T-helper 2 cell treated with Interferon-gamma antibody and Interleukin-4, amounts not matched to agents 5 μg/mL and 100 μg/mL, for 36 hours (primary cell): Measurements from ENCODE around the gene SERPINA9.
"Not testable (repeated sequence)": the region's sequence is repeated elsewhere in the genome, so short reads cannot be mapped to it uniquely, and the experiment has no call there.

ENCODE experiments used
- DNase-seq: peaks from one replicate; pipeline ENCODE4 v3.0.0; 2021; ENCODE audit warnings: low spot score
- H3K27ac Mint-ChIP-seq: one replicate; pipeline ENCODE4 v1.8.0; 2021; ENCODE audit warnings: mild to moderate bottlenecking, mixed read lengths
- H3K27me3 Mint-ChIP-seq: one replicate; pipeline ENCODE4 v1.8.0; 2021; ENCODE audit warnings: low read depth, mixed read lengths
- H3K36me3 Mint-ChIP-seq: one replicate; pipeline ENCODE4 v1.8.0; 2021; ENCODE audit warnings: low read depth, mixed read lengths
- H3K4me1 Mint-ChIP-seq: one replicate; pipeline ENCODE4 v1.8.0; 2021; ENCODE audit warnings: low read depth, mixed read lengths
- H3K4me3 Mint-ChIP-seq: one replicate; pipeline ENCODE4 v1.8.0; 2022; ENCODE audit warnings: mild to moderate bottlenecking, moderate library complexity, mixed read lengths
- H3K9me3 Mint-ChIP-seq: one replicate; pipeline ENCODE4 v1.8.0; 2021; ENCODE audit warnings: mixed read lengths

SERPINA9 gene, protein sequence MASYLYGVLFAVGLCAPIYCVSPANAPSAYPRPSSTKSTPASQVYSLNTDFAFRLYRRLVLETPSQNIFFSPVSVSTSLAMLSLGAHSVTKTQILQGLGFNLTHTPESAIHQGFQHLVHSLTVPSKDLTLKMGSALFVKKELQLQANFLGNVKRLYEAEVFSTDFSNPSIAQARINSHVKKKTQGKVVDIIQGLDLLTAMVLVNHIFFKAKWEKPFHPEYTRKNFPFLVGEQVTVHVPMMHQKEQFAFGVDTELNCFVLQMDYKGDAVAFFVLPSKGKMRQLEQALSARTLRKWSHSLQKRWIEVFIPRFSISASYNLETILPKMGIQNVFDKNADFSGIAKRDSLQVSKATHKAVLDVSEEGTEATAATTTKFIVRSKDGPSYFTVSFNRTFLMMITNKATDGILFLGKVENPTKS

DNA sequence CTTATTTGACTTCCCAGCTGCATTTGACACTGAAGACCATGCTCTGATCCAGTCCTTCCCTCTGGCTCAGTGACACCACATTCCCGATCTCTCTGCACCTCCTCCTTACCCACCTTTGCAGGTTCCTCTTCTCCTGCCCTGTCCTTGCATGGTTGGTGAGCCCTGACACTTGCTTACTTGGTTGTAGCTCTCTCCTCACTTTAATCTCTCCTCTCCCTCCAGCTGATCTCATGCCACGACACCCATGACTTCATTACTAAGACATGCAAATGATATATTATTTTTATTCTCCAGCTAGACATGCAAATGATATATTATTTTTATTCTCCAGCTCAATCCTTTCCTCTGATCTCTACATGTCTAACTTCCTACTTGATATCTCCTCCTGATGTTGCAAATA lies at the start of gene SERPINA9:
TSS of gene SERPINA9 (minus strand) at position 175 of the 400 bp plus-strand sequence. CDS start 6,357 bp downstream, outside the sequence.
- no peak for DNase-seq
- Mint-ChIP-seq H3K36me3 (no peaks in the 10 kb centered on the region), H3K4me3 (no peak within 1 kb of the TSS), H3K27ac (no peak within 1 kb of the TSS), H3K4me1 (no peaks in the 10 kb centered on the region), H3K9me3 (peaks cover 13% of the 10 kb centered on the region), H3K27me3 (peaks cover 3% of the 10 kb centered on the region)

DNA sequence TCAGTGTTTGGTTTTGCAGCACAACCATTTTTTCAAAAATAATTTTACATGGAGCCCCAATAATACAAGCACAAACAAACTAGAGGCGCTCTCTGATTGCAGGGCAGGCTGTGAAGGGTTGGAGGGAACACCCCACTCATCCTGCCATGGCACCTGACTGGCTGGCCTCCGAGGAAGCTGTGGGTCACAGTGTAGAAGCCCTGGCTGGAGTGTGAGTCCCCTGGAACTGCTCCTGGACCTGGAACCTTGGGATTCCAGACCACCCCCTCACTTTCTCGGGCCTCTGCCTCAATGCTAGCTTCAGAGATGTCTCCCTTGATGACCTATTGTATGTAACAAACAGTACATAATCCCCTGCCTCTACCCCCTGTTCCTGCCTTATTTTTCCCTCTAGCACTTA lies 48.1 kb upstream of the SERPINA9 start:
- Mint-ChIP-seq H3K4me3 (no peak overlapping the region), H3K36me3 (no peaks in the 10 kb centered on the region), H3K27me3 (peaks cover 3% of the 10 kb centered on the region), H3K27ac (no peak overlapping the region), H3K9me3 (peaks cover 9% of the 10 kb centered on the region), H3K4me1 (no peaks in the 10 kb centered on the region)
- no peak for DNase-seq

DNA sequence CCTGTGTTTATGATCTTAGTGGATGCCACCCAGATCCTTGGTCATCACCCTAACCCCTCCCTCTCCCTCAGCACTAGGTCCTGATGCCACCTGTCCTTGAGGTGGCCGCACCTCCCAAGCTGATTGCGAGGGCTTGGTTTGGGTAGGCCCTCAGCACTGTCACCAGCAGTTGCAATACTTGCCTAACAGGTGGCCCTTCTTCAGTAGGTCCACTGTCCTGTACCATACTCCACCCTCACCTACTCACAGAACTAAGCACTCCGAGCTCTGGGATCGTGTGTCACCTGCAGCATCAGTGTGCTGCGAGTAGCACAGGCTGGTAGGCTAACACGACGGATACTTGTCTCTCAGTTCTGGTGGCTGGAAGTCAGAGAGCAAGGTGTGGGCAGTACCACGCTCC lies 47.3 kb upstream of the SERPINA9 start:
- H3K27me3 Mint-ChIP-seq, result peaks cover 3% of the 10 kb centered on the region
- no peak for DNase-seq
- H3K4me3 Mint-ChIP-seq, result no peak overlapping the region
- H3K36me3 Mint-ChIP-seq, result no peaks in the 10 kb centered on the region
- no peak overlapping the region for H3K27ac Mint-ChIP-seq
- H3K9me3 Mint-ChIP-seq, result peaks cover 12% of the 10 kb centered on the region
- no peaks in the 10 kb centered on the region for H3K4me1 Mint-ChIP-seq

DNA sequence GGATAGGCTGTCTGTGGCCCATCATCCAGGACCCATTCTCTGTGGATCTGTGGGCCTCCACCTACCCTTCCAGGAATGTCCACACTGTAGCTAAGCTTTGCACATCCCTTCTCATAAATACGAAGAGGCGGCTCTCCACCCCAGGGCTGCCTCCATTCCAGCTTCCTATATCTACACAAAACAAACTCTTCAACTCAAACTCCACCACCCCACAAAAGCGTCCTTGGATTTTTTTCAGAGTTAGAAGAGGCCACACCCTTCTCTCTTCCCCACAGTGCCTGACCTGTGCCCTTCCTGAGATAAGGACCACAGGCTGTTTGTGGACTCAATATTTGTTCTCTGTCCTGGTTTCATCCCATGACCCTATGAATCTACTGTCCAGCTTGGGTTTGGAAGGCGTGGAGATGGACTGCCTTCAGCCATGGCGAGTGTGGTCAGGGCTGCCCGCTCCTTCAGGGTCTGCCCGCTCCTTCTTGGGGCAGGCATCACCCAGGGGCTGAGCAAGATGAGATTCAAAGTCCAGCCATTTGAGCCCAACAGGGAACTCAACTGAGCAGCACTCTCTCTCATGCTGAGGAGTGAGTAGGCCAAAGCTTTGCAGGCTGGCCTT lies 46.2 kb upstream of the SERPINA9 start:
- peaks cover 12% of the 10 kb centered on the region for H3K9me3 Mint-ChIP-seq
- H3K4me1 Mint-ChIP-seq, result no peaks in the 10 kb centered on the region
- no peak overlapping the region for H3K27ac Mint-ChIP-seq
- no peak overlapping the region for H3K4me3 Mint-ChIP-seq
- H3K27me3 Mint-ChIP-seq, result peaks cover 1% of the 10 kb centered on the region
- no peak for DNase-seq
- no peaks in the 10 kb centered on the region for H3K36me3 Mint-ChIP-seq

DNA sequence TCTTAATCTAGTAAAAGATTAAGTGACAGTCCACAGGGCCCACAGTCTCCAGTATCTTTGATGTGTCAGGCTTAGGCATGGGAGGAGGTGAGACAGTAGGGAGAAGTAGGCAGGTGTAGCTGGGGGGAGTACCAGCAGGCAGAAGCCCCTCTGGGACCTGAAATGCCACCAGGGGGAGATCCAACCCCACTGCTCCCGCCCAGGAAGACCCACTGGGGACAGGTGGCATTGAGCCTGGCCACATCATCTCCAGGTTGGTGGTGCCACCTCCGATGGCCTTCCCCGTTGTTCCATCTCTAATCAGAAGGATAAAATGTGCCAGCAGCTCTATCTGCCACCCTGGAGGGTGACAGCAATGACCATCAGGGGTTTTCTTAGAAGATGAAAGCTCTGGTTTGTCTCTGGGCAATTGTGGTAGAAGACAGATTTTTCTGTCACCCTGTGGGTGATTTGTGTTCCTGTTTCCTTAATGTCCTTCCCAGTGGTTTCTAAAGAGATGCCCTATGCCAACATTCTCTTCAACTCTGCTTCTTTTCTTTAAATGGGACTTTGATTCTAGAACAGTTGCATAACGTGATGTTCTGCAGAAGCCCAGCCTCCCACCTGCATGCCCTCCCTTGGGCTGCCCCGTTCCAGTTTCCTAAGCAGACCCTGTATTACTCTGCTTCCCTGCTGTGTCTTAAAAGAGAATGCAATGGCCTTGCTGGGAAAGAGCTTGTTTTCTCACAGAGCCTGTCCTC lies 45.5 kb upstream of the SERPINA9 start:
- H3K27me3 Mint-ChIP-seq, result no peaks in the 10 kb centered on the region
- DNase-seq, result no peak
- no peaks in the 10 kb centered on the region for H3K4me1 Mint-ChIP-seq
- no peaks in the 10 kb centered on the region for H3K36me3 Mint-ChIP-seq
- H3K9me3 Mint-ChIP-seq, result peaks cover 12% of the 10 kb centered on the region
- no peak overlapping the region for H3K27ac Mint-ChIP-seq
- no peak overlapping the region for H3K4me3 Mint-ChIP-seq

DNA sequence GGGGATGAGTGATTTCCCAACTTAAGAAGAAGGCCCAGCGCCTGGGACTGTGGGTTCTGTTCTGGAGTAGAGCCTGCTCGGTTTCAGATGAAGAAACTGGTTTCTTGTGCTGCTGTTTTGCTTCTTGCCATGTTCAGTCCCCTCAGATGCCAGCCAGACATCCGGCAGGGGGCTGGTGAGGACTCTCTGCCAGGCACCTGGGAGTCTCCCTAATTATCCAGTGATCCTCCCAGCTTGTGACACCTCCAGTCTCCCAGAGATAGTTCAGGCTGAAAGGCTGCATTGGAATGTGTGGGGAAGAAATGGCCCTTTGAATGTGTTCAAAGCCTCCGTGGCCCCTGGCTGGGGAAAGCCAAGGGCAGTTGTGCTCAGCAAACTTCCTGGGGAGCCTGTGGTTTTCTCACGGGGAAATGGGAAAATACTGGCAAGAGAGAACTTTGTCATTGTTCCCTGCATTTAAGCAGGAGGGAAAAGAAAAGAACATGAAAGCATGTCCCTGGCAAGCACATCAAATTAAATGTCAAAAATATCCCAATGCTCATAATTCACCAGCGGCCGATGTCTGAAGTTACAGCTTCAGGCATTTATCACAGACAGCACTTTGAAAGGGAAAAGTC lies 41.8 kb upstream of the SERPINA9 start:
- H3K27me3 Mint-ChIP-seq, result no peaks in the 10 kb centered on the region
- H3K36me3 Mint-ChIP-seq, result no peaks in the 10 kb centered on the region
- H3K27ac Mint-ChIP-seq, result no peak overlapping the region
- peaks cover 12% of the 10 kb centered on the region for H3K9me3 Mint-ChIP-seq
- no peak overlapping the region for H3K4me3 Mint-ChIP-seq
- no peak for DNase-seq
- no peaks in the 10 kb centered on the region for H3K4me1 Mint-ChIP-seq

DNA sequence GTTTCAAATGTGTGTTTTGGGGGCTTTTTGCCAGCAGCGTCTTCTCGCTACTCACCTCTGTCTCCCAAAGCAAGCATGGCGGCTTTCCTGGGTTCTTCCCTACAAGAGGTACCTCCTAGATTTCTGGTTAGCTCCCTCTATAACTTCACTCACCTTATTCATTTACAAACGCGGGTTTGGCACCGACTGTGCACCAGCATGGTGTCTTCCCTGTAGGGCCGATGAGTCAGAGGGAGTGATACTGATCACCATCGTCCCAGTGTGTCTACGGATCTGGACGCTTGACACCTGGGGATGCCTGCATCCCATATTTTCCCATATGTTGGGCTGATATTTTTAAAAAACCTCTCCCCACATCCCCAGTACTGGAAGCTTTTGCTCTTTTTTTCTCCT lies 41.2 kb upstream of the SERPINA9 start:
- no peak overlapping the region for H3K27ac Mint-ChIP-seq
- no peak overlapping the region for H3K4me3 Mint-ChIP-seq
- DNase-seq, result no peak
- no peaks in the 10 kb centered on the region for H3K4me1 Mint-ChIP-seq
- H3K36me3 Mint-ChIP-seq, result no peaks in the 10 kb centered on the region
- no peaks in the 10 kb centered on the region for H3K27me3 Mint-ChIP-seq
- peaks cover 12% of the 10 kb centered on the region for H3K9me3 Mint-ChIP-seq

DNA sequence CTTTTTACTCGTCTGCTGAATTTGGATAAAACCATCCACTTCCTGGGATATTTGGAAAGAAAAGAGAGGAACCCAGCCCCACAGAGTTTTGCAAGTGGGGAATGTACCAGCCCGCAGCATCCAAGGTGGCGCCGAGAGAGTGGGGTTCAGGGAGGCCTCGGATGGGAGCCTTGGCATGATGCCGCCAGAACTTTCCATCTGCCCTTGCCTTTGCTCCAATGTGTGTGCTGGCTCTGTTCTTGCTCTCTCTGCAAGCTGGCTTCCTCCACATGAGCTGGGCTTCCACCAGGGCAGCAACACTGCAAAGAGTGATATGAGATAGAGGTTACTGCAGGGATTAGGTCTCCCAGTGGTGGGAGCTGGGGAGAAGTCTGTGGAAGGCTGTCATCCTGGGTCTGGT lies 39.9 kb upstream of the SERPINA9 start:
- Mint-ChIP-seq H3K27ac (no peak overlapping the region), H3K4me3 (no peak overlapping the region), H3K36me3 (no peaks in the 10 kb centered on the region), H3K9me3 (peaks cover 12% of the 10 kb centered on the region), H3K4me1 (no peaks in the 10 kb centered on the region), H3K27me3 (no peaks in the 10 kb centered on the region)
- no peak for DNase-seq

DNA sequence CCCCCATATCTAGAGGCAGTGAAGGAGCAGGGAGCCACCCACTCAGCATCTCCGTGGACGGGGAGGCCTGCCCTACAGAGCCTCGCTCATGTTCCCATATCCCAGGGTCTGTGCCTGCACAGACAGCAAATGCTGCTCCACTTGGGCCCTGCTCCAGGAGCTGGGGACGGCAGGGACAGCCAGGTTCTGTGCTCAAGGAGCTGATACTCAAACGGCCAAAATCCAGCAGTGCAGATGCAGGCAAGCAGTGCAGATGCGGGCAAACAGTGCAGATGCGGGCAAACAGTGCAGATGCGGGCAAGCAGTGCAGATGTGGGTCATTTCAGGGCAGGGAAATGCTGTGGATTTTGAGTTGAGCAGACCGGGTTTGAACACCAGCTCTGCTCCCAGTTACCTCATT lies 39.4 kb upstream of the SERPINA9 start:
- no peak for DNase-seq
- Mint-ChIP-seq H3K9me3 (peaks cover 12% of the 10 kb centered on the region), H3K4me1 (no peaks in the 10 kb centered on the region), H3K4me3 (no peak overlapping the region), H3K27me3 (no peaks in the 10 kb centered on the region), H3K36me3 (no peaks in the 10 kb centered on the region), H3K27ac (no peak overlapping the region)

DNA sequence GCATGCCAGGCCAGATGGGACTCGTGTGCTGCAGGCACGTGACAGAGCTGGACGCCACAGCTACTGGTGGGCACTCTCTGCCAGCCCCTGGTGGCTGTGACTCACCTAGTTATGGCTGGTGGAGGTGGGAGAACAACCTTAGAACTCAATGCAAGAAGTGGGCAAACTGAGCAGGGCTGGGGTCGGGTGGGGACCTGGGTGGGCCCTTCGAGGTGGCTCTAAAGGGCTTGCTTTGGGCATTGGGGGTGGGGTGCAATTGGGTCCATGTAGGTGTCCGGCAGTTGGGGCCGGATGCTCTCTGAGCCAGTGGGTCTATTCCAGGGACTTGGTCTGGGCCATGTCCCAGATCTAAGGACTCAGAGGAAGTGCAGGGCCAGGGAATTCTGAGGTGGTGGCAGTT lies 38.4 kb upstream of the SERPINA9 start:
- Mint-ChIP-seq H3K27me3 (no peaks in the 10 kb centered on the region), H3K27ac (no peak overlapping the region), H3K36me3 (no peaks in the 10 kb centered on the region), H3K9me3 (peaks cover 6% of the 10 kb centered on the region), H3K4me1 (no peaks in the 10 kb centered on the region), H3K4me3 (no peak overlapping the region)
- DNase-seq, result no peak

DNA sequence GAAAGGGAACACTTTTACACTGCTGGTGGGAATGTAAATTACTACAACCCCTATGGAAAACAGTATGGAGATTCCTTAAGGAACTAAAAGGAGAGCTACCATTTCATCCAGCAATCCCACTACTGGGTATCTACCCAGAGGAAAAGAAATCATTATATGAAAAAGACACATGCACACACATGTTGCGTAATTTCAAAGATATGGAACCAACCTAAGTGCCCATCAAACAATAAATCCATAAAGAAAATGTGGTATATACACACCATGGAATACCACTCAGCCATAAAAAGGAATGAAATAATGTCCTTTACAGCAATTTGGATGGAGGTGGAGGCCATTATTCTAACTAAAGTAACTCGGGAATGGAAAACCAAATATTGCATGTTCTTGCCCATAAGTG lies 34.5 kb upstream of the SERPINA9 start:
- H3K4me3 Mint-ChIP-seq, H3K27ac Mint-ChIP-seq, H3K4me1 Mint-ChIP-seq, H3K36me3 Mint-ChIP-seq, DNase-seq, H3K27me3 Mint-ChIP-seq, H3K9me3 Mint-ChIP-seq: not testable (repeated sequence)

DNA sequence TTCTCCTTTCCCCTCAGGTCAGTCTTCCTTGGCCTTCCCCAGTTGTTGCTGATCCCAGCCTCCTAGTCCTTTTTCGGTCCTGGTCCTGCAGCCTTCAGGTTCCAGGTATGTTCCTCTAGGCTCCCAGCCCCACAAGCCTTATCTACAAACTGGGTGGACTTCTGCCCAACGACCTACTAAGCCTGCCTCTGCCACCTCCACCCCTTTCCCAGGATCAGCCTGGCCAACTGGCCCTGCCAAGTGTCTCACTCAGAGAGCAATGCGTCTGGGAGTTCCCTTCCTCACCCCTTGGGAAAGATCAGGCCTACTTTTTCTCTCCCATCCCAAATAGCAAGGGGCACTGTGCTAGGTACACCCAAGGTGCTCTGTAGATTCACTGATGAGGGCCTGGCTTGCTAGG lies 33.4 kb upstream of the SERPINA9 start, which contains the start of gene SERPINA12:
TSS of gene SERPINA12 (minus strand) at position 114 of the 400 bp plus-strand sequence. CDS start 11,072 bp downstream, outside the sequence.
- Mint-ChIP-seq H3K27ac (no peak within 1 kb of the TSS), H3K4me3 (no peak within 1 kb of the TSS), H3K27me3 (no peaks in the 10 kb centered on the region), H3K4me1 (no peaks in the 10 kb centered on the region), H3K9me3 (no peaks in the 10 kb centered on the region), H3K36me3 (no peaks in the 10 kb centered on the region)
- DNase-seq, result no peak

DNA sequence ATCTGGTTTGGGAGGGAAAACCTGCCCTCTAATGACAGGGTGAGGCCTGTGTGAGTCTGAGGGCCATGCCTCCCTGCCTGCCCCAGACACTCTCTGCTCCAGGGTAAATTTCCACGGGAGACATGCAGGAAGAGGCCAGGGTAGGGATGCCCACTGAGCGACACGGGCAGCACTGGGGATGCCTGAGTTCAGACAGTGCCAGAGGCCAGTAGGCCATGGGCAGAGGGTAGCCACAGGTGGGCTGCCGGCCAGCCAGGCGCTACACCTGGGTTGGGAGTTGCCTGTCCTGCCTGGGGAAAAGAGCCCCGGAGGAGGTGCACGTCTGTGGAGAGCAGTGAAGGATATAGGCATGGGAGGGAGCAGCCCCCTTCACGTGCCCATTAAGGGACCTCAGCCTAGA lies 29.6 kb upstream of the SERPINA9 start:
- H3K27me3 Mint-ChIP-seq, result peaks cover 2% of the 10 kb centered on the region
- no peak overlapping the region for H3K27ac Mint-ChIP-seq
- H3K9me3 Mint-ChIP-seq, result no peaks in the 10 kb centered on the region
- no peaks in the 10 kb centered on the region for H3K4me1 Mint-ChIP-seq
- no peak for DNase-seq
- no peak overlapping the region for H3K4me3 Mint-ChIP-seq
- no peaks in the 10 kb centered on the region for H3K36me3 Mint-ChIP-seq

DNA sequence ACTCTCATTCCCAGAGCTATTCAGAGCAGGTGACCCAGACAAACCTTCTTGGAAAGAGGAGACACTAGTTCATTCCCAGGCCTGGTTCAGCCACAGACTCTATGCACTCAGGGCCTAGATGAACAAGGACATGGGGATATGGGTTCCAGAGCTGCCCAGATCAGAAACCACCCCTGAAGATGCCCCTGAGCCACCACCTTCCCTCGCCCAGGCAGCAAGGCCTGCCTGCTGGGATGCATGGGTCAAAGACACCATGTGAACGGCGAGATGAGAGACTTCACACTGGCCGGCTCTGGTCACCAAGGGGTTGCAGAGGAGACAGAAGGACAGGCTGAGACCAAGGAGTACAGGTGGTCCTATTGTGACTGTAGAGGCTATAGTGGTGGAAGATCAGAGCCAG lies 29.2 kb upstream of the SERPINA9 start:
- Mint-ChIP-seq H3K27me3 (peaks cover 2% of the 10 kb centered on the region), H3K4me1 (no peaks in the 10 kb centered on the region), H3K9me3 (no peaks in the 10 kb centered on the region), H3K4me3 (no peak overlapping the region), H3K27ac (no peak overlapping the region), H3K36me3 (no peaks in the 10 kb centered on the region)
- no peak for DNase-seq
